ENCODE results near the gene RDH13.
"Not testable (repeated sequence)": the region's sequence is repeated elsewhere in the genome, so short reads cannot be mapped to it uniquely, and the experiment has no call there.

RDH13 gene

DNA sequence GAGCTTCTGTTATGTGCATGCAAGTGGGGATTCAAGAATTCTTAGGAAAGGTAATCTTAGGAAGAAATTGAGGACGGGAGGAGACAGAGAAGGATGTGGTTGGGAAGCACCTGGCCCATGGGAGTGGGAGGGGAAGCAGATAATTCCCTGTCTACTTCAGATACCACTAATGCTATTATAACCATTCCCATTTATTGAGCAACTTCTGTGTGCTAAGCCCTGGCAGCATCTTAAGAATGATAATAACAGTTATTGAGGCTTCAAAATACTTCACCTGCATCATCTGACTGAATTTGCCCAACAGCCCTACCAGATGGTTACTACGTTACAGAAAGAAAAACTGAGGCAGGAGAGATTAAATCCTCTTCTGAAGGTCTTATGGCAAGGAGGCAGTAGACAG, 14.2 kb upstream of the RDH13 start:
- no peak for DNase-seq (ENCODE audit: low read depth in 2 of 2)

DNA sequence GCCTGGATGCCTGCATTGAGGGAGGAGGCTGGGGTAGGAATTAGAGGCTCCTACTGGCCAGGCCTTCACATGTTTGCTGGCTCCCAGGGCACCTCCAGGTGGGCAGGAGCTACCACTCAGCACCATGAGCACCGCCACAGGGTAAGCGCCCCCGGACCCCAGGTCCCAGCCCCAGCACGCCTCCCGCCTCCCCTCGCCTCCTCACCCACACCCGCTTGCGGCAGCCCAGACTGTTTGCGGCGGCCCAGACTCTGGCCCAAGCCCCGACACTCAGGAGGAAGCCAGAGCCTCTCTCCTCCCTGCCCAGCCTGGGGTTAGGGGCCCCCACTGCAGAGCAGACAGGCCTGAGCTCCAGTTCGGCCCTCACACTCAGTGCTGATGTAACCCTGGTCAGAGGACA, 13.4 kb upstream of the RDH13 start:
- no peak for DNase-seq (ENCODE audit: low read depth in 2 of 2)

DNA sequence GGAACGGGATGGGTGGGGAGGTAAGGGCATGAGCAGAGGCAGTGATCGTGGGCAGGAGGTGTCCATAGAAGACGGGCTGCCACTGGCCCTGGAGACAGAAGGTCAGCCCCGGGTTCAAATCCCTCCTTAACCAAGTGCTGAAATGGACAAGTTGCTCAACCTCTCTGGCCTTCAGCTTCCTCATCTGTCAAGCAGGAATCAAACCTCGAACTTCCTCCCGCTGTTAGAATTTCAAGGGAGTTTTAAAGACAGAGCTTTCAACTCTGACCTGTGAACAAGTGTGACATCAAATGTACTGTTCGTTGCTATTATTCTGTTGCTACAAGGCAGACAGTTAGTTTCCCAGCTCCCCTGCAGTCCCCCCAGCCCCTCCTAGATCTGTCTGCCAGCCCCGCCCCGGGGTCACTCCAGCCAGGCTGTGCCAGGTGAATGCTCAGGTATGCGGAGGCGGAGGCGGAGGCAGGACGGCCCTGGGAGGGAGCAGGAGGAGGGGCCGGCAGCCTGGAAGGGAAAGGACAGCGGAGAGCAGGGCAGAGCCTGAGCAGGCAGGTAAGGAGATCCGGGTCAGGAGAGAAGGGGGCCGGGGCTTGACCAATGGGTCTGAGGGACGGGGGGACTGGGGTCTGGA, 12.5 kb upstream of the RDH13 start, which contains the start of gene EPS8L1:
TSS of gene EPS8L1 (plus strand) at position 499 of the 628 bp plus-strand sequence. CDS start 576 bp downstream, outside the sequence.
- DNase-seq (ENCODE audit: low read depth in 2 of 2), result no peak

DNA sequence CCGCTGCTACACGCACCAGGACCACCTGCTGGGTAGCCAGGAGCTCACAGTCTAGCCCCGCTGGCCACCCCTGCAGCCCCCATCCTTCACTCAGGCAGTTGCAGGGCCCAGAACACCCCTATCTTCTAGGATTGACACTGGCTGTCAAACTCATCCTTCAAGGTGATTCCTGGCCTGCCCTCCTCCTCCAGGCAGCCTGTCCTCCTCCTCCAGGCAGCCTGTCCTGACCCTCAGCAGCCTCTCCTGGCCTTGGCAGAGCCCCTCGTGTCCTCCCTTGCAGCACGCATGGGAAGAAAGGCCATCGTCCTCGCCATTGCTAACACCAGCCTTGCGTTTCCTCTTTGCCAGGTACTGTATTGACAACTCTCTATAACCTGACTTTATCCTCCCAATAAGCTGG, 9.0 kb upstream of the RDH13 start:
- DNase-seq (ENCODE audit: low read depth in 2 of 2), result no peak

DNA sequence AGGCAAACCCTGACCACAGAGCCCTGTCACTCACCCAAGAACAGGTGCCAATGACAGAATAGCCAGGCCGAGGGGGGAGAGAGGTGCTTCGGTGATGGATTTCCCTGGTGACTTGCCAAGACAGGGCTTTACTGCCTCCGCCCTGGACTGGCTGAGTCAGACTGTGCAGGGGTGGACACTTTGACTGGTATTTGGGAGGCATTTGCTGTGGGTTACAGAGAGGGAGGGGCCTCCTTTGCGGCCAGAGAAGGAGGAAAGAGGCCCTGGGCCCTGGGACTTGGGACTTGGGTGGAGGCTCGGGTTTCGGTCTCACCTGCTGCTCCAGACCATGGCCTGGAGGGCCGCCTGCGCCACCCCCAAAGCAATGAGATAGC, 8.2 kb upstream of the RDH13 start:
- no peak for DNase-seq (ENCODE audit: low read depth in 2 of 2)

DNA sequence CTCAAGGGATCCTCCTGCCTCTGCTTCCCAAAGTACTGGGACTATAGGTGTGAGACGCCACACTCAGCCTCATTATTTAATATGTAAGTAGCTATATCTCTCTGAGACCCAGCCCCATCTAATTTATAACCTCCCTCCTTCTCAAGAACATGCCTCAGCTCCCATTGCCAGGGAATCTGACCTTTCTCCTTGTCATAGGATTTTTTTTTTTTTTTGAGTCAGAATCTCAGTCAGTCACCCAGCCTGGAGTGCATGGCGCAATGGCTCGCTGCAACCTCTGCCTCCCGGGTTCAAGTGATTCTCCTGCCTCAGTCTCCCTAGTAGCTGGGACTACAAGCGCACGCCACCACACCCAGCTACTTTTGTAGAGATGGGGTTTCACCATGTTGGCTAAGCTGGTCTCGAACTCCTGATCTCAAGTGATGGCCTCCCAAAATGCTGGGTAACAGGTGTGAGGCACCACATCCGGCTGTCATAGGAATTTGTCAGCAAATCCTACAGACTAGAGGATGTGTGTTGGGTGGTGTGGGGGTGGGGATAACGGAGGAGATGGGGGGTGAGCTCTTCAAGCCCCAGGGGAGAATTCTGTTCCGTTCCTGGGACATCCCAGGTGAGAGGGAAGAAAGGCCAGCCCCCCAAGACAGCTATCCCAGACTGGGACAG, 7.6 kb upstream of the RDH13 start:
- DNase-seq (ENCODE audit: low read depth in 2 of 2), result no peak

DNA sequence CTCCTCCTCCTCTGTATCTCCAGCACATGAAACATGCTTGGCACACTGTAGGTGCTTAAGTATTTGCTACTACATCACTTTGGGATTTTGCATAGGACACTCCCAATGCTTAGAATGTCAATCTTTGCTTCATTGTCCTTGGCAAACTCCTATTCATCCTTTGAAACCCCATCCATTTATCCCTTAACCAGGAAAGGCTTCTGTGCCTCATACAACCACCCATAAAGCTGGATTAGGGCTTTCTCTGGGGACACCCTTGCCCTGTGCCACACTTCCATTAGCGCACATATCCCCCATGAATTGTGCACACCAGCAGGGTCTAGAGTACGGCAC, 6.9 kb upstream of the RDH13 start:
- DNase-seq (ENCODE audit: low read depth in 2 of 2), result no peak

DNA sequence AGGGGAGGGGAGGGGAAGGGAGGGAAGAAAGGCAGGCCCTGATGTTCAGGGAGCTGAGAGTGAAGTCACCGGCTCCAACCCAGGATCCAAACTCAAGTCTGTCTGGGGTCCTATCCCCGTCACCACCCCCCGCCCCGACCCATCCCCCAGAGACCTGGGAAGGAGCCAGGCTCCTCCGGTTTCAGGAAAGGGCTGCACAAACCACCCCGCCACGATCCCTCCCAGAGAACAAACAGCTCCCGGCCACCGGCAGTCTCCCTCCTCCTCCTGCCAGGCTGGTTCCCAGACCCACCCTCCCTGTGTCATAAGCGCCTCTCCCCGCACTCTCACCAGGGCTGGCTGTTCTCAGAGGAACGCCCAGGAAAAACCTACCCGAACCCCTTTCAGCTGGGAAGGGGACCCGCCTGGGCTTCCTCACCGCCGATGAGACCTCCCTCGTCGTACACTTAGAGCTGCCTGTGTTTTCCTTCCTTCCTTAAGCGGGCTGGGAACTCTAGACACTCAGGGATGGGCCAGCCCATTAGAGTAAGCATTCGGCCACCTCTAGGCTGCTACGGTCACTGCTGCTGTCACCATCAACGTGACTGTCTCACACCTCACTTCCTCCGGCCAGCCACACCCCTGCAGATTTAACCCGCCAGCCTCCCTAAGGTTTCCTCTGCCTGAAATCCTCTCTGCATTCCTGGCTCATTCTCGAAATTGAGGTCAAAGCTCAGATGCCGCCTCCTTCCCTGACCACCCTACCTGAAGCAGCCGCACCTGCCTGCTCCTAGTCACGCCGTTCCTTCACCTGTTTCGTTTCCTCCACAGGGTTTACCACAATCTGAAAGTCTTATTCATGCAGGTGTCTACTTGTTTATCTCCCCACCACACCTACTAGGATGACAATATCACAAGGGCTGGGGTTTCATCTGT, 6.3 kb upstream of the RDH13 start:
- DNase-seq (ENCODE audit: low read depth in 2 of 2), result no peak

DNA sequence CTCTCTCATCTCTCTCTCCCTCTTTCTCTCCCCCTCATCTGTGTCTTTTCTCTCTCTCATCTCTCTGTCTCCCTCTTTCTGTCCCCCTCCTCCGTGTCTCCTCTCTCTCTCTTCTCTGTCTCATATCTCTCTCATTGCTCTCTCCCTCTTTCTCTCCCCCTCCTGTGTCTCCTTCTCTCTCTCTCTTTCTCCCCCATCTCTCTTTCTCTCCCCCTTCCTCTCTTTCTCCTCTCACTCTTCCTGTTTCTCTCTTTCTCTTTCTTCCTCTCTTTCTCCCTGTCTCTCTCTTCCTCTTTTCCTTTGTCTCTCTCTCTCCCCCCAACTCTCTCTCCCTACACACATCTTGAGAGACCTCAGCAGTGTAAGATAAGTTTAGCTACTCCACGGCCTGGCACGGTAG, 4.9 kb upstream of the RDH13 start:
- no peak for DNase-seq (ENCODE audit: low read depth in 2 of 2)

DNA sequence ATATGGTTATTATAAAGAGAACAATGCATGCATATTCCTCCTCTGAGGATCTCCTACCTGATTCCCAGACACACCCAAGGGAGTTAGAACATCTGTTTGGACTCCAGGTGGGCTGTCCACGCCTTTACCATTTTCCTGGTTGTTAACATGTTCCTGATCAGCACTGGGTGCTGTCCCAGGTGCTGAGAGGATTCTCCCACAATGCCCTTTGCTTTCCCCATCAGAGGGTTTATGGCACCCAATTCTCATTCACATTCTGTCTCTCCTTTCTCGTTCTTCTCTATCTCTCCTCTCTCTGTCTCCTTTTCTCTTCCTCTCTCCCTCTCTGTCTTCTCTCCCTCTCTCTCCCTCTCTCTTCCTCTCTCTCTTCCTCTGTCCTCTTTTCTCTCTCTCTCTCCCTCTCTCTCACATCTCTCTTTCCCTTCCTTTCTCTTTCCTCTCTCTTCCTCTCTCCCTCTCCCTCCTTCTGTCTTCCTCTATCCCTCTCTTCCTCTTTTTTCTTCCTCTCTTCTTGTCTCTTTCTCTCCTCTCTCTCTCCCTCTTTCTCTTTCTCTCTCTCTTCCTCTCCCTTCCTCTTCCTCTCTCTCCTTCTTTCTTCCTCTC, 3.3 kb upstream of the RDH13 start:
- DNase-seq (ENCODE audit: low read depth in 2 of 2), result no peak

DNA sequence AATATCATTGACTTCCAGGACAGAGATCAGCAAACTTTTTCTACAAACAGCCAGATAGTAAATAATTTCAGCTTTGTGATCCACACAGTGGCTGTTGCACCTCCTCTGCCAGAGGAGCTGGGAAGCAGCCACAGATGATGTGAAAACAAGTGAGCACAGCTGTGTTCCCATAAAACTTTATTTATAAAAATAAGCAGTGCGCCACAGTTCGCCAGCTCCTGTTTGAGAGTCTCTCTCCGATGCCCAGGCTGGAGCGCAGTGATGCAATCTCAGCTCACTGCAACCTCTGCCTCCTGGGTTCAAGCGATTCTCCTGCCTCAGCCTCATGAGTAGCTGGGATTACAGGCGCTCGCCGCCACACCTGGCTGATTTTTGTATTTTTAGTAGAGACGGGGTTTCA, 2.6 kb upstream of the RDH13 start:
- not testable (repeated sequence) for DNase-seq (ENCODE audit: low read depth in 2 of 2)

DNA sequence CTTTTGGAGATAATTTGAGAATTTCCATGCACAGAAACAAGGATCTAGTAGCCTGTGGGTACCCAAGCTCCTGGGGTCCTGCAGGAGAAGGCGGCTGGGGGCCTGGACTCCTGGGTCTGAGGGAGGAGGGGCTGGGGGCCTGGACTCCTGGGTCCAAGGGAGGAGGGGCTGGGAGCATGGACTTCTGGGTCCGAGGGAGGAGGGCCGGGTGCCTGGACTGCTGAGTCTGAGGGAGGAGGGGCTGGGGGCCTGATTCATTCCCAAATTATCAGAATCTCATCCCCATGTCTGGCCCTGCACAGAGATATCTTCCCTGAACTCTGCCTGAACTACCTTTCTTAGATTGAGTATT, 520 bp upstream of the RDH13 start:
- DNase-seq (ENCODE audit: low read depth in 2 of 2), result no peak

DNA sequence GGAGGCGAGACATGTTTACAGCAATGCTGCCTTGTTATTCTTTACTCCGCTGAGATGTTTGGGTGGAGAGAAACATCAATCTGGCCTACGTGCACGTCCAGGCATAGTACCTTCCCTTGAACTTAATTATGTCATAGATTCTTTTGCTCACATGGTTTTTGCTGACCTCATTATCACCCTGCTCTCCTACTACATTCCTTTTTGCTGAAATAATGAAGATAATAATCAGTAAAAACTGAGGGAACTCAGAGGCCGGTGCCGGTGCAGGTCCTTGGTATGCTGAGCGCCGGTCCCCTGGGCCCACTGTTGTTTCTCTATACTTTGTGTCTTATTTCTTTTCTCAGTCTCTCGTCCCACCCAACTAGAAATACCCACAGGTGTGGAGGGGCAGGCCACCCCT, 2.7 kb downstream of the RDH13 start:
- not testable (repeated sequence) for DNase-seq (ENCODE audit: low read depth in 2 of 2)

DNA sequence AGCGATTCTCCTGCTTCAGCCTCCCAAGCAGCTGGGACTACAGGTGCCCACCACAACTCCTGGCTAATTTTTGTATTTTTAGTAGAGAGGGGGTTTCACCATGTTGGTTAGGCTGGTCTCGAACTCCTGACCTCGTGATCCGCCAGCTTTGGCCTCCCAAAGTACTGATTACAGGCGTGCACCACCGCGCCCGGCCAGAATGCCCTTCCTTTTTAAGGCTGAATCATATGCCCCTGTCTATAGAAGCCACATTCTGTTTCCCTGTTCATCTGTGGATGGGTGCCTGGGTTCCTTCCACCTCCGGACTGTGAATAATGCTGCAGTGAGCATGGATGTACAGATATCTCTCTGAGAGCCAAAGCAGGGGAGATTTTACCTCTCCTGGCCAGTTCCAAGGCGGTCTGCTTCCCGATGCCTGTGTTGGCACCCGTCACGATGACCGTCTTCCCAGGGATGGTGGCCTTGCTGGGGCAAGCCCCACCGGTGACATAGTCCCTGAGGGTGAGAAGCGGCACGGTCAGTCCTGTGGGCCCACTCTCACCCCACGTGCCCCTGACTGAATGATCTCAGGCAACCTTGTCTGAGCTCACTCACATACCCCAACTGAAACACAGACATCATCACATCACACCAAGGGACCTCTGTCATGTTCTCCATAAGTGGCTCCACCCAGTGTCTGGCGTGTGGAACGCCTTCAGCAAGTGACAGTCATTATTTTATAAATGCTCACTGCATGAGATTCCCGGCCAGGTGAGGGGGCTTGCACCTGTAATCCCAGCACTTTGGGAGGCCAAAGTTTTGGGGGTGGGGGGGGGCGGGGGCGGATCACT, 4.0 kb downstream of the RDH13 start:
- DNase-seq (ENCODE audit: low read depth in 2 of 2), result no peak

DNA sequence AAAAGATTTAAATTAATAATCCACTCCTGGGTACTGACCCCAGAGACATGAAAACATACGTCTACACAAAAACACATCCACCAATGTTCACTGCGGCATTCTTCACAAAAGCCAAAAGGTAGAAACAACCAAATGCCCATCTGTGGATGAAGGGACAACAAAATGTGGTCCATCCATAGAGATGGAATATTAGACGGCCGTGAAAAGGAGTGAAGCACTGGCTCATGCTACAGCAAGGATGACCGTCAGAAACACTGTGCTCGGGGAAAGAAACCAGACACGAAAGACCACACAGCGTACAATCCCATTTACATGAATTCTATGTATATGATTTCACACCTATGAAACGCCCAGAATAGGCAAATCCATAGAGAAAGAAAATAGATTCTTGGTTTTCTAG, 6.1 kb downstream of the RDH13 start:
- no peak for DNase-seq (ENCODE audit: low read depth in 2 of 2)

DNA sequence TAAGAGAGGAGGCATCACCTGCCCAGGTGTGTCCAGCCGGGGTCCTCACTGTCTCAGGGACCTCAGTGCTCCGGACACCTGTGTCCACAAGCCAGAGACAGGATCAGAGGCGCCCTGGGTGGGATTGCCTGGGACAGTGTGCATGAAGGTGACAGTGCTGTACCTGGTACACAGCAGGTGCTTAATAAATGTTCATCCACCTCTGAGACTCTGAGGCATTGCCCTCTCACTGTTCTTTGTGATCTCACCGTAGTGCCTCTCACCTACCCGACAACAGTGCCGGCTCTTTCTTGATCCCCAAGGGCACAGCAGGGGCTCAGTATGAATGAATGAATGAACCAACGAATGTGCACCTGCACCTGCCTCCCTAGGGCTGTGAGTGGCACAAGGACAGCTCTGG, 9.2 kb downstream of the RDH13 start:
- DNase-seq (ENCODE audit: low read depth in 2 of 2), result no peak

DNA sequence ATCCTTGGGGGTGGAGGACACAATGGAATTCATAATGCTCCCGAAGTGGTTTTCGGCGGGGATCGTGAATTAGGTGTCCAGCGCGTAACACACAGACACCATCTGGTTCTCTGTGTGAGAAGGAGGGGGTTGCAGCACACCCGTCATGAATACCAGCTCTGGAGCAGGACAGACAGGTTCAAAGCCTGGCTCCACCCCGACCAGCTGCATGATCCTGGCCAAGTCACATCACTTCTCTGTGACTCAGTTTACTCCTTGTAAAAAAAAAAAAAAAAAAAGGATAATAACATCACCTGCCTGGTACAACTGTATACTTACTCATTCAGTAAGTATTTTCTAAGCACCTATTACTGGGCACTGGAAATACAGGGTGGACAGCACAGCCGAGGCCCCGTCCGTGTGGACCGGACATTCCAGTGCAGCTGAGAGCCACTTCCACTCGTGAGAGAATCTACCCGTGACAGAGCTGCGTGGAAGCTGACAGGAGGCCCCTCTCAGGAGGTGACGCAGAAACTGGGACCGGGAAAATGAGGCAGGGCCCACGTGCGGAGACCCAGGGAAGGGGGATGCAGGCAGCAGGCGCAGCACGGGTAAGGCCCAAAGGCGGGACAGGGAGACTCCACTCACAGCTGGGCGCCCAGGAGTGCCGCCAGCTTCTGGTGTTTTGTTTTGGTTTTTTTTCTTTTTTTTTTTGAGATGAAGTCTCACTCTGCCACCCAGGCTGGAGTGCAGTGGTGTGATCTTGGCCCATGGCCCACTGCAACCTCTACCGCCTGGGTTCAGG, 12.0 kb downstream of the RDH13 start:
- no peak for DNase-seq (ENCODE audit: low read depth in 2 of 2)

DNA sequence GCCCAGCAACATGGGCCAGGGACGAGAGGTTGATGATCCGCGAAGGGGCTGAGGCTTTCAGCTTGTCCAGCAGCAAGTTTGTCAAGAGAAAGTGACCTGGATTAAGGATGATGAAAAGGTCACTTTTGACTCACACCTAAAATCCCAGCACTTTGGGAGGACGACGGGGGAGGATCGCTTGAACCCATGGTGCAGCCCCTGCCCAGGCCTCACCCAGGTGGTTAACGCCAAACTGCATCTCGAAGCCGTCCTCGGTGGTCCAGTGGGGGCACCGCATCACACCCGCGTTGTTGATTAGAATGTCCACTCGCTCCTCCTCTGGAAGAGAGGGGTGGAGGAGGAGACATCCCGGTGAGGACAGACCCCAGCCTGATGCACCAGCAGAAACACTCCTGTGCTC, 14.5 kb downstream of the RDH13 start:
- DNase-seq (ENCODE audit: low read depth in 2 of 2), result no peak

DNA sequence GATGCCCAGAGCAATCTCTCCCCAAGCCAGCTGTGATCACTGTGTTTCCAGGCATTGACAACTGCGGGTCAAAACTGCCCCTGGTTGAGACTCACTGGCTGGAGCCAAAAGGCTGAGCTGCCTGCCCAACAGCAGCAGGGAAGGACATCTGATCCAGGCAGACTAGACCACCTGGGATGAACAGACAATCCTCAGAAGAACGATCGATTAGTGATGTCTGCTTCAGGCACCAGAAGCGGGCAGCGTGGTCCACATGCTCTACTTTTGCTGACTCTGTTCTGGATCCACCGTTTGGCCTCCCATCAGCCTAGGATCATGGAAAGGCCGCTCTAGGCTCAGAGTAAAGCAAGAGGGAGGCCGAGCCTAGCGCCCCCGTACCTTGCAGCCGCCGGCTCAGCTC, 15.0 kb downstream of the RDH13 start:
- no peak for DNase-seq (ENCODE audit: low read depth in 2 of 2)

DNA sequence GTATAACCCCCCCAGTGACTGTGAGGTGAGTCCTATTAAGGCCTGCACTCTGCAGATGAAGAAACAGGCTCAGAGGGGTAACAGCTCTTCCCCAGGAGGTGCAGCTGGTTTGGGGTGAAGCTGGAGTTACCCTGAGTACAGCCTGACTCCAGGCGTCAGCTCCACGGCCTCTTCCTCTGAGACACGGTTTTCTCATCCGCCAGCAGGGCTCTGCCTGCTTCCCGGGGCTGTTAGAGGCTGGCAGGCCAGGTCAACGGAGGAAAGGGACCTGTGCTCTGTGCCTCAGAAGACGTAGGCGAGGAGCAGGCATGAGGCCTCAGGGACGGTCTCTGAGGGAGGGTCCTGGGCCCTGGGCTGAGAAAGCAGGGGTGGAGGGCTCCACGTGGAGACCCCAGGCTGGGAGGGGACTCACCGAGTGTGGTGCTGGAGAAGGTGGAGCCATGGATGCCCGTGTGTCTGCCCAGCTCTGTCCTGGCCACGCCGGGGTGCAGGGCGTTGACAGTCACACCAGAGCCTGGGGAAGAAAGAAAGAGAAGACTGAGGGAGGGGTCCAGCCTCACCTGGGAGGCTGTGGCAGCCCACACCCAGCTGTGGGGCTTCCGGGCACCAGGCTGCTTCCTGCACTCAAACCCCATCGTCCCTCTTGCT, 15.8 kb downstream of the RDH13 start:
- no peak for DNase-seq (ENCODE audit: low read depth in 2 of 2)

Measured in stimulated activated CD8-positive, alpha-beta memory T cell treated with anti-CD3 and anti-CD28 coated beads, Interleukin-15, amount 100 ng/mL, for 48 hours (primary cell).